ENCODE data around the gene EXO1. TPM values are rescaled to one million over a fixed set of nuclear protein-coding genes. Genes with fewer than 3 reads are reported as not detected.

Gene EXO1
- total RNA-seq, 4 donors from 2014 or later, result 0.68 to 2.4 (median 0.88) TPM; not detected in 1

- TF ChIP-seq, protein P1, sequence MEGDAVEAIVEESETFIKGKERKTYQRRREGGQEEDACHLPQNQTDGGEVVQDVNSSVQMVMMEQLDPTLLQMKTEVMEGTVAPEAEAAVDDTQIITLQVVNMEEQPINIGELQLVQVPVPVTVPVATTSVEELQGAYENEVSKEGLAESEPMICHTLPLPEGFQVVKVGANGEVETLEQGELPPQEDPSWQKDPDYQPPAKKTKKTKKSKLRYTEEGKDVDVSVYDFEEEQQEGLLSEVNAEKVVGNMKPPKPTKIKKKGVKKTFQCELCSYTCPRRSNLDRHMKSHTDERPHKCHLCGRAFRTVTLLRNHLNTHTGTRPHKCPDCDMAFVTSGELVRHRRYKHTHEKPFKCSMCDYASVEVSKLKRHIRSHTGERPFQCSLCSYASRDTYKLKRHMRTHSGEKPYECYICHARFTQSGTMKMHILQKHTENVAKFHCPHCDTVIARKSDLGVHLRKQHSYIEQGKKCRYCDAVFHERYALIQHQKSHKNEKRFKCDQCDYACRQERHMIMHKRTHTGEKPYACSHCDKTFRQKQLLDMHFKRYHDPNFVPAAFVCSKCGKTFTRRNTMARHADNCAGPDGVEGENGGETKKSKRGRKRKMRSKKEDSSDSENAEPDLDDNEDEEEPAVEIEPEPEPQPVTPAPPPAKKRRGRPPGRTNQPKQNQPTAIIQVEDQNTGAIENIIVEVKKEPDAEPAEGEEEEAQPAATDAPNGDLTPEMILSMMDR (IDR thresholded peaks at IDR 0.05; ENCODE audit: low read depth), result no peak
Measured at GRCh38 chr1:241894016-241894415, 46.0 kb downstream of the EXO1 start.

DNA sequence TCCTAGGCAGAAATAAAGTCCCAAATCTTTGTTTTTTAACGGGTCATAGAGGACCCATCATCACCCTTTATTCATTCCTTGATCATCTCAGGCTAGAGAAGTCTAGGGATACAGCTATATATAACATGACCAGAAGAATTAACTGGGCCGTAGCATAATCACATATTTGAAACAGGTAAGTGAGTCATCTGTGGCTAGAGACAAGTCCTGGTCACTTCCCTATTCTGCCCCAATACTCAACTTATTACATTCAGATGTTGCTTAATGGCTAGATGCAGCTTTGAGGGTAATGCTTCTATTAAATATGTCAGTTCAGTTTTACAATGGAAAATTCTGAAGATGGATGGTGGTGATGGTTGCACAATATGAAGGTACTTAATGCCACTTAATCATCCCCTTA lies 47.0 kb downstream of the EXO1 start:
- TF ChIP-seq, protein P1 (IDR thresholded peaks at IDR 0.05; ENCODE audit: low read depth), result no peak

- TF ChIP-seq, protein P1 (IDR thresholded peaks at IDR 0.05; ENCODE audit: low read depth), result no peak
Measured at GRCh38 chr1:241896670-241896962, 48.6 kb downstream of the EXO1 start.

GRCh38 chr1:241899210-241899609 lies 51.2 kb downstream of the EXO1 start:
- TF ChIP-seq, protein P1 (IDR thresholded peaks at IDR 0.05; ENCODE audit: low read depth), result no peak

DNA sequence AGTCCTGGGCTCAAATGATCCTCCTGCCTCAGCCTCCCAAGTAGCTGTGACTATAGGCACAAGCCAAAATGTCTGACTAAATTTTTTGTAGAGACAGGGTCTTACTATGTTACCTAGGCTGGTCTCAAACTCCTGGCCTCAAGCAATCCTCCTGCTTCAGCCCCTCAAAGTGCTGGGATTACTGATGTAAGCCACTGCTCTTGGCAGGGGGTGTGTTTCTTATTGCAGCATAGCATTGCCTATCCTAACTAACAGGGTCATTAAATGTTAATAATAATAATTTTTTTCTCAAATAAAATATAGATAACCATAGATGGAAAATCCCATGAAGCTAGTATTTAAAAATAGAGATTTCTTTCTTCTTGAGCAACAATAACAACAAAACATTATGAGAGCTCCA lies 52.4 kb downstream of the EXO1 start:
- TF ChIP-seq, protein P1 (IDR thresholded peaks at IDR 0.05; ENCODE audit: low read depth), result no peak

DNA sequence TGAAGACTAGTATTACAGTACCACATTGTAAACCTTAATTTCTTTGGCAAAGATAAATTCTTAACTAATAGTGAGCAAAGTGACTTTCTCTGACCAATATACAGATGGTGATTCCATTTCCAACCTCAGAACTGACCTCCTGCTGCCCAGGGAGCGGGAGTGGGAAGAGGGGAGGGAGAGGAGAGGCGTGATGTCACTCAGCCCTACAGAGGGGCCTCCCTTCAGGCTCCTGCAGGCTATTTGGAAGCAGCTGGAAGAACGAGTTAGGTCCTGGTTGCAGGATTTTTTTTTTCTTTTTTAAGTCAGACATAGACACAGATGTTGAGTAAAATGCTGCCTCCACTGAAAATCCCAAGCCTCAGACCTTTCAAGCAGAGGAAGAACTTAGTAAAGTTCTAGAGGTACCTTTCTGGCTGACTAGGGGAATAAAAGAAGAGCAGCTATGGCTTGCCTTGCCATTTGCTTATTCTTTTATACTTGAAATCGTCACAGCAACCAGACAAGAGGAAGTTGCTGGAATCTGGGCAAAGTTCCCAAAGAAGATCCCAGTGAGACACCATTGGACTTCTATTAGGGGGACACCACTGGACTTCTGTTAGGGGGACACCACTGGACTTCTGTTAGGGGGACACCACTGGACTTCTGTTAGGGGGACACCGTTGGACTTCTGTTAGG lies 54.5 kb downstream of the EXO1 start:
- TF ChIP-seq, protein P1 (IDR thresholded peaks at IDR 0.05; ENCODE audit: low read depth), result no peak

- TF ChIP-seq, protein P1 (IDR thresholded peaks at IDR 0.05; ENCODE audit: low read depth), result no peak
Measured at GRCh38 chr1:241916196-241916595, 68.2 kb downstream of the EXO1 start.
